KMS-11 (cell line): ENCODE data around the gene COL5A3.

ENCODE experiments used
- H2AFZ ChIP-seq: fragments of 200-600 bp; sonication (generic); 2 replicates; pipeline ENCODE4 v1.6.1; 2016; ENCODE audit warnings: antibody characterized with exemption, mixed run types, low read depth
- H3K27ac ChIP-seq: fragments of 200-600 bp; sonication (generic); 2 replicates; pipeline ENCODE4 v1.6.1; 2016; ENCODE audit warnings: mild to moderate bottlenecking, mixed run types
- H3K27me3 ChIP-seq: fragments of 200-600 bp; sonication (generic); 2 replicates; pipeline ENCODE4 v1.6.1; 2017; ENCODE audit warnings: mild to moderate bottlenecking, low read depth, mixed run types, moderate library complexity; ENCODE audit not compliant: insufficient read depth
- H3K36me3 ChIP-seq: fragments of 200-600 bp; sonication (generic); 2 replicates; pipeline ENCODE4 v1.6.1; 2017; ENCODE audit warnings: mild to moderate bottlenecking, mixed run types; ENCODE audit not compliant: insufficient read depth
- H3K4me1 ChIP-seq: fragments of 200-600 bp; sonication (generic); 2 replicates; pipeline ENCODE4 v1.6.1; 2016; ENCODE audit warnings: mild to moderate bottlenecking, low read depth, mixed run types; ENCODE audit not compliant: poor library complexity, severe bottlenecking
- H3K4me2 ChIP-seq: fragments of 200-600 bp; sonication (generic); 2 replicates; pipeline ENCODE4 v1.7.0; 2016; ENCODE audit warnings: mild to moderate bottlenecking, mixed run types
- H3K4me3 ChIP-seq: fragments of 200-600 bp; sonication (generic); IDR thresholded peaks from 2 replicates; pipeline ENCODE4 v1.6.1; 2017; ENCODE audit warnings: low read depth, low read length, mixed read lengths; ENCODE audit not compliant: insufficient read depth
- H3K79me2 ChIP-seq: fragments of 200-600 bp; sonication (generic); 2 replicates; pipeline ENCODE4 v1.6.1; 2016; ENCODE audit warnings: low read depth, mixed run types; ENCODE audit not compliant: insufficient read depth
- H3K9ac ChIP-seq: fragments of 200-600 bp; sonication (generic); 2 replicates; pipeline ENCODE4 v1.6.1; 2016; ENCODE audit warnings: mild to moderate bottlenecking, mixed run types
- H4K20me1 ChIP-seq: fragments of 200-600 bp; sonication (generic); 2 replicates; pipeline ENCODE4 v1.6.1; 2016; ENCODE audit warnings: mild to moderate bottlenecking, mixed run types; ENCODE audit not compliant: insufficient read depth
- CTCF ChIP-seq: fragments of 200-600 bp; sonication (generic); conservative IDR thresholded peaks from 2 replicates; pipeline ENCODE4 v1.6.1; 2017; ENCODE audit warnings: low read depth, mild to moderate bottlenecking, antibody characterized with exemption, low read length, moderate library complexity, mixed read lengths

COL5A3 gene

DNA sequence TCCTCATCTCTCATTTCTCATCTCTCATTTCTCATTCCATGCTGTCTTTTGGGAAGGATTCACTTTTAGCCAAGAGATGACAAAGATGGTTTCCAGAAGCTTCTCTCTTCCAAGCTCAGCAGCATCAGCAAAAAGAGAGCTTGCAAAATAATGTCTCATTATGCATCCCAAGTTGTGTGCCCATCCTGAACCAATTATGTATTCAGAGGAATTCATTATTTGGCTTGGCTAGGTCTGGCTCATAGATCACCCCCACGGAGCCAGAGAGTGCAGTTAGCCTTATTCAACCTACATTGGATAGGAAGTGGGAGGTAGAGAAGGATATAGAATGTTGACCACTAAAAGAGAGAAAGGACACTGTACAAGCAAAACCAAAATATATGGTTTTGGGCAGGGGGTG is 68.6 kb downstream of the COL5A3 start:
- H3K36me3 ChIP-seq, result no peaks in the 10 kb centered on the region
- peaks cover 27% of the 10 kb centered on the region for H3K27me3 ChIP-seq
- H4K20me1 ChIP-seq, result no peaks in the 10 kb centered on the region

GRCh38 chr19:9941231-9941630 is 69.1 kb downstream of the COL5A3 start:
- Histone ChIP-seq H3K27me3 (peaks cover 27% of the 10 kb centered on the region), H3K27ac (no peak overlapping the region), H3K4me3 (no peak overlapping the region), H3K36me3 (no peaks in the 10 kb centered on the region), H3K9ac (no peak overlapping the region), H3K79me2 (no peaks in the 10 kb centered on the region), H2AFZ (no peak overlapping the region), H4K20me1 (no peaks in the 10 kb centered on the region), H3K4me2 (no peak overlapping the region), H3K4me1 (no peaks in the 10 kb centered on the region)
- no peak for TF ChIP-seq CTCF

More for the DNA sequence above, 68.6 kb downstream of the COL5A3 start:
- TF ChIP-seq CTCF, result no peak
- no peaks in the 10 kb centered on the region for H3K4me1 ChIP-seq
- no peak overlapping the region for H3K4me2 ChIP-seq
- no peak overlapping the region for H3K4me3 ChIP-seq
- H3K9ac ChIP-seq, result no peak overlapping the region
- no peak overlapping the region for H3K27ac ChIP-seq
- no peaks in the 10 kb centered on the region for H3K79me2 ChIP-seq
- no peak overlapping the region for H2AFZ ChIP-seq

DNA sequence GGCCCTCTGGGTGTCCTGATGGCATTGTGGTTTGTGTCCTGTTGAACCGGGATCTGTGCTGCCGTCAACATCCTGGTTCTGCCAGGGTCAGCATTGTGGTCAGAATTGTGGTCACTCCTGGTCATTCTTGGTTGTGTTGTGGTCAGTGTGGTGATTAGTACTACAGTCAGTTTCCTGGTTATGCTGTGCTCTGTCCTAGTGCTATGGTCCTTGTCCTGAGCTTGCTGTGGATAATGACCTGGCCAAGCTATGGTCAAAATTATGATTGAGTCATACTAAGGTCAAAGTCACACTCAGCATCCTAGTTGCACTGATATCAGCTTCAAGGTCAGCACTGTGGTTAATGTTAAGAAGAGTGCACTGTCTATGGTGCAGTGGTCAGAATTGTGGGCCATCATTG is 69.5 kb downstream of the COL5A3 start:
- H2AFZ ChIP-seq, result no peak overlapping the region
- no peak overlapping the region for H3K27ac ChIP-seq

DNA sequence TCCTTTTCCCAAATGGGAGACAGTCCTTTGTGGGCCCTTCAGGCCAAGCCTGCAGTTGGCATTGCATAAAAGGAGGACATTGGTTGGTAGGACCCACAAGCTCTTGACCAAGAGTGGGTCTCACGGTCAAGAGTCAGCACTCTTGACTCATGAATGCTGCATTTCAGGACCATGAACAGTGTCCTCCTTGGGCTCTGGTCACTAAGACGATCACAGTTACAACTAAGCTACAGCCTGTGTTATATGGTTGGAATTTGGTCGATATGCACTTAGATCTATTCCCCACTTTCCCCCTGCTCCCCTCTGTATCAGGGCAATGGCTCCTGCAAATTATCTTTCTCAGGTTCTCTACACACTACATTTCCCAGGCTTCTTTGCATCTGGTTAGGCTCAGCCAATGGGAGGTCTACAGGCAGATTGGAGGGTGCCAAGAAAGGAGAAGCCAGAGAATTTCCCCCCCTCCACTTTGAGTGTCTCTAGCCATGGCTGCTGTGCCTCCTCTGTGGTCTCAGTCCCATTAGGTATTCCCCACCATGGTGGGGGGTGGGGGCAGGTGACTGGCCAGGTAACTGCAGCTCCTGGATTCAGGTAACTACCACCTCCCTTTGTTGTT is 70.9 kb downstream of the COL5A3 start:
- Histone ChIP-seq H3K27me3 (peaks cover 32% of the 10 kb centered on the region), H3K4me3 (no peak overlapping the region), H3K9ac (no peak overlapping the region), H3K36me3 (no peaks in the 10 kb centered on the region), H2AFZ (no peak overlapping the region), H4K20me1 (no peaks in the 10 kb centered on the region), H3K4me2 (no peak overlapping the region), H3K27ac (no peak overlapping the region), H3K79me2 (no peaks in the 10 kb centered on the region), H3K4me1 (no peaks in the 10 kb centered on the region)
- TF ChIP-seq CTCF, result no peak

More for the DNA sequence above, 69.5 kb downstream of the COL5A3 start:
- Histone ChIP-seq H3K36me3 (no peaks in the 10 kb centered on the region), H3K79me2 (no peaks in the 10 kb centered on the region), H3K27me3 (peaks cover 23% of the 10 kb centered on the region), H3K4me2 (no peak overlapping the region), H3K4me3 (no peak overlapping the region), H4K20me1 (no peaks in the 10 kb centered on the region), H3K9ac (no peak overlapping the region), H3K4me1 (no peaks in the 10 kb centered on the region)
- no peak for TF ChIP-seq CTCF
